ENCODE data around the gene MFSD11.
"Not testable (repeated sequence)": the region's sequence is repeated elsewhere in the genome, so short reads cannot be mapped to it uniquely, and the experiment has no call there.

Gene MFSD11

GRCh38 chr17:76797241-76797840 lies 59.4 kb downstream of the MFSD11 start:
- DNase-seq (ENCODE audit: low read depth): no peak

GRCh38 chr17:76801706-76802105 lies 63.8 kb downstream of the MFSD11 start:
- DNase-seq (ENCODE audit: low read depth): no peak

GRCh38 chr17:76805319-76805718 lies 67.4 kb downstream of the MFSD11 start:
- DNase-seq (ENCODE audit: low read depth): no peak

- DNase-seq (ENCODE audit: low read depth): not testable (repeated sequence)
These were observed 68.2 kb downstream of the MFSD11 start for GRCh38 chr17:76806151-76806550.

- not testable (repeated sequence) for DNase-seq (ENCODE audit: low read depth)
These were observed 68.8 kb downstream of the MFSD11 start for GRCh38 chr17:76806767-76807166.

GRCh38 chr17:76808326-76808725 lies 70.4 kb downstream of the MFSD11 start:
- DNase-seq (ENCODE audit: low read depth): no peak

GRCh38 chr17:76810956-76811355 lies 73.0 kb downstream of the MFSD11 start:
- no peak for DNase-seq (ENCODE audit: low read depth)

GRCh38 chr17:76811834-76812233 lies 73.9 kb downstream of the MFSD11 start:
- no peak for DNase-seq (ENCODE audit: low read depth)

- DNase-seq (ENCODE audit: low read depth): no peak
These were observed 74.3 kb downstream of the MFSD11 start for GRCh38 chr17:76812263-76812662.

- no peak for DNase-seq (ENCODE audit: low read depth)
These were observed 75.0 kb downstream of the MFSD11 start for GRCh38 chr17:76812968-76813367.

- not testable (repeated sequence) for DNase-seq (ENCODE audit: low read depth)
These were observed 78.1 kb downstream of the MFSD11 start for GRCh38 chr17:76815907-76816589.

GRCh38 chr17:76816590-76817135 lies 78.7 kb downstream of the MFSD11 start:
- DNase-seq (ENCODE audit: low read depth): peak; percentile 32

GRCh38 chr17:76820039-76820438 lies 82.1 kb downstream of the MFSD11 start:
- no peak for DNase-seq (ENCODE audit: low read depth)

GRCh38 chr17:76820561-76820960 lies 82.6 kb downstream of the MFSD11 start:
- DNase-seq (ENCODE audit: low read depth): no peak

- no peak for DNase-seq (ENCODE audit: low read depth)
These were observed 84.4 kb downstream of the MFSD11 start for GRCh38 chr17:76822184-76822778.

- no peak for DNase-seq (ENCODE audit: low read depth)
These were observed 86.2 kb downstream of the MFSD11 start for GRCh38 chr17:76824093-76824492.

GRCh38 chr17:76826330-76827068 lies 88.6 kb downstream of the MFSD11 start:
- no peak for DNase-seq (ENCODE audit: low read depth)

- no peak for DNase-seq (ENCODE audit: low read depth)
These were observed 89.8 kb downstream of the MFSD11 start for GRCh38 chr17:76827736-76828135.

Measured in activated T-helper 1 cell treated with Interleukin-2 at 50 U/mL for 16 hours (primary cell).